HG03175 (cell line): Measurements from ENCODE around the gene CATSPER4.

ENCODE experiments used
- ATAC-seq: cut with Tn5 transposase; IDR thresholded peaks from one replicate; pipeline ENCODE4 v1.9.1; 2021; ENCODE audit warnings: mild to moderate bottlenecking, moderate library complexity; ENCODE audit not compliant: unreplicated experiment

Gene CATSPER4

GRCh38 chr1:26234644-26235370, 44.4 kb downstream of the CATSPER4 start:
- no peak for ATAC-seq

- no peak for ATAC-seq
Observed at GRCh38 chr1:26237230-26237966, 47.0 kb downstream of the CATSPER4 start.

- ATAC-seq: no peak
Observed at GRCh38 chr1:26239936-26240335, 49.5 kb downstream of the CATSPER4 start.
